ENCODE results near the gene CNTNAP2. TPM values are rescaled to one million over a fixed set of nuclear protein-coding genes. Genes with fewer than 3 reads are reported as not detected.

Gene CNTNAP2
- total and polyA plus RNA-seq, 12 donors, result 0.07 to 0.77 (median 0.24) TPM

DNA sequence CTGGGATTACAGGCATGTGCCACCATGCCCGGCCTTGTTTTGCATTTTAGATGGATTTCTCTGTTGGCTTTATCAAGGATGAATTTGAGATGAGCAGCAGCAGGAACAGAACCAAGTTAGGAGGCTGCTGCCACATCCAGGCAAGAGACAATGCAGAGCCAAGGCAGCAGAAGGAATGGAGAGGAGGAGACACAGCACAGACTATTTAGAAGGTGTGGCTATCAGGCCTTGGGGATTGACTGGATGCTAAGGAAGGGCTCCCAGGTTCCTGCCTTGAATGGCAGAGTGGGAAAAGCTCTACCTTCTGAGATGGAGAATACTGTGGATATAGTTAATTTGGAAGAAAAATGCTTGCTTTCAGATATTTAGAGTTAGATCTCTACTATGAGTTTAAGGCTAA lies 1989.3 kb downstream of the CNTNAP2 start:
- peaks cover 0 to 6% (median 0%) of the 10 kb centered on the region in 9 donors for H3K4me1 ChIP-seq
- H3K9me3 ChIP-seq, result peaks cover 0 to 5% (median 0%) of the 10 kb centered on the region in 11 donors
- no peak overlapping the region for H3K27ac ChIP-seq
- intact Hi-C loops (cut with DNase I), result loop anchor here in 2 of 10 donors (5.0 to 10.0 kb wide), 2 partner anchors 136 to 139 kb away; no protein-coding TSS in a partner anchor
- peaks cover 0 to 17% (median 3%) of the 10 kb centered on the region in 7 donors for H3K27me3 ChIP-seq
- no peak overlapping the region for H3K4me3 ChIP-seq
- WGBS, 2 donors, result 96 to 98% methylated on average over 1 of the region's 1 CpG
- H3K36me3 ChIP-seq, result no peaks in the 10 kb centered on the region
- ATAC-seq, result no peak
- TF ChIP-seq CTCF (IDR thresholded peaks at IDR 0.05), result no peak
- DNase-seq, result no peak

GRCh38 chr7:148107443-148108127 lies 1991.0 kb downstream of the CNTNAP2 start:
- no peak for DNase-seq
- TF ChIP-seq CTCF (IDR thresholded peaks at IDR 0.05), result no peak
- Histone ChIP-seq H3K36me3 (no peaks in the 10 kb centered on the region), H3K4me3 (no peak overlapping the region), H3K4me1 (peaks cover 0 to 6% (median 0%) of the 10 kb centered on the region in 9 donors), H3K27me3 (peaks cover 0 to 28% (median 3%) of the 10 kb centered on the region in 7 donors), H3K27ac (no peak overlapping the region), H3K9me3 (no peaks in the 10 kb centered on the region)
- ATAC-seq, result no peak
- intact Hi-C loops (cut with DNase I), result loop anchor here in 2 of 10 donors (2.0 to 10.0 kb wide), 3 partner anchors 135 to 827 kb away; no protein-coding TSS in a partner anchor
- WGBS, 2 donors, result 87 to 90% methylated on average over 6 of the region's 6 CpGs

DNA sequence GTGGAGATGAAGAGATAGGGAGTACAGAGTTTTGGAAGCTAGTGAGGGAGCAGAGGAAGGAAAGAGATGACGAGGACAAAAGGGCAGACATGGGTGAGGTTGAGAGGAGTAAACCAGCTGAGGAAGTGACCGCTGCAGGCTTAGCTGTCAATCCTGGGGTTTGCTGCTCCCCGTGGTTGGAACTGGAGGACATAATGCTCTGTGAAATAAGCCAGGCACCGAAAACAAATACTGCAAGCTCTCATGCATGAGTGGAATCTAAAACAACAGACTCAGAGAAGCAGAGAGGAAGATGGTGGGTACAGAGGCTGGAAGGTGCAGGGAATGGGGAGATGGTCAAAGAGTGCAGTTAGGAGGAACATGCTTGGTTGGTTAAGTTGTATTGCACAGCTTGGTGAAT lies 1991.8 kb downstream of the CNTNAP2 start:
- DNase-seq, result no peak
- H3K9me3 ChIP-seq, result no peaks in the 10 kb centered on the region
- peaks cover 0 to 28% (median 3%) of the 10 kb centered on the region in 7 donors for H3K27me3 ChIP-seq
- peaks cover 0 to 6% (median 0%) of the 10 kb centered on the region in 9 donors for H3K4me1 ChIP-seq
- H3K36me3 ChIP-seq, result no peaks in the 10 kb centered on the region
- H3K4me3 ChIP-seq, result no peak overlapping the region
- ATAC-seq, result no peak
- WGBS, 2 donors, result 55 to 68% methylated on average over 4 of the region's 4 CpGs
- intact Hi-C loops (cut with DNase I), result loop anchor here in 2 of 10 donors (2.0 to 10.0 kb wide), 3 partner anchors 134 to 828 kb away; no protein-coding TSS in a partner anchor
- no peak overlapping the region for H3K27ac ChIP-seq
- TF ChIP-seq CTCF (IDR thresholded peaks at IDR 0.05), result no peak

- ATAC-seq, result peak in 2 of 8 donors; percentile 29 to 75
- peak in 6 of 9 donors; percentile 12 to 29 (median 19) for TF ChIP-seq CTCF (IDR thresholded peaks at IDR 0.05)
- Histone ChIP-seq H3K27ac (no peak overlapping the region), H3K4me1 (no peaks in the 10 kb centered on the region), H3K9me3 (no peaks in the 10 kb centered on the region), H3K36me3 (no peaks in the 10 kb centered on the region), H3K4me3 (no peak overlapping the region), H3K27me3 (peaks cover 0 to 28% (median 3%) of the 10 kb centered on the region in 7 donors)
- DNase-seq, result no peak
- 76 to 80% methylated on average over 13 of the region's 13 CpGs for WGBS, 2 donors
- intact Hi-C loops (cut with DNase I), result loop anchor here in 1 of 10 donors (5.0 kb wide), 1 partner anchor 132 kb away; no protein-coding TSS in a partner anchor
Observed at GRCh38 chr7:148110097-148110868, 1993.7 kb downstream of the CNTNAP2 start.

Measured in heart right ventricle (tissue), 16 donors.